ENCODE results near the gene SFTPB.
"Not testable (repeated sequence)": the region's sequence is repeated elsewhere in the genome, so short reads cannot be mapped to it uniquely, and the experiment has no call there.

The SFTPB gene

DNA sequence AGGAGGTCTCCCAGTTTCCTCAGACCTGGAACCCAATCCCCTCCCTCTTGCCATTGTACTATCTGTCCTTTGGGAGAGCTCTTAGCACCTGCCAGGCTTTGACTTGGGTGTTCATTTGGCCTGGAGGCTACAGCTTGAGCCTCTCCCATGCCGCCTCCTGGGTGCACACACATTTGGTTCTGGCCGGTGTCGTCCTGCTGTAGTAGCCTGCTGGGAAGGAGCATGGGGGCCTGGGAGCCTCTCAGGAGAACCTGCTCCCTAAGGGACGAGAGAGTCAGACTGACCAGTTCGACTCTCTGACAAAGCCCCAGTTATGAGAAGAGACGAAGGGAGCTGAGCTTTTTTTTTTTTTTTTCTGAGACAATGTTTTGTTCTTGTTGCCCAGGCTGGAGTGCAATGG is 7.4 kb upstream of the SFTPB start:
- DNase-seq, result no peak

GRCh38 chr2:85674417-85674816 is 6.4 kb upstream of the SFTPB start:
- DNase-seq, result no peak

DNA sequence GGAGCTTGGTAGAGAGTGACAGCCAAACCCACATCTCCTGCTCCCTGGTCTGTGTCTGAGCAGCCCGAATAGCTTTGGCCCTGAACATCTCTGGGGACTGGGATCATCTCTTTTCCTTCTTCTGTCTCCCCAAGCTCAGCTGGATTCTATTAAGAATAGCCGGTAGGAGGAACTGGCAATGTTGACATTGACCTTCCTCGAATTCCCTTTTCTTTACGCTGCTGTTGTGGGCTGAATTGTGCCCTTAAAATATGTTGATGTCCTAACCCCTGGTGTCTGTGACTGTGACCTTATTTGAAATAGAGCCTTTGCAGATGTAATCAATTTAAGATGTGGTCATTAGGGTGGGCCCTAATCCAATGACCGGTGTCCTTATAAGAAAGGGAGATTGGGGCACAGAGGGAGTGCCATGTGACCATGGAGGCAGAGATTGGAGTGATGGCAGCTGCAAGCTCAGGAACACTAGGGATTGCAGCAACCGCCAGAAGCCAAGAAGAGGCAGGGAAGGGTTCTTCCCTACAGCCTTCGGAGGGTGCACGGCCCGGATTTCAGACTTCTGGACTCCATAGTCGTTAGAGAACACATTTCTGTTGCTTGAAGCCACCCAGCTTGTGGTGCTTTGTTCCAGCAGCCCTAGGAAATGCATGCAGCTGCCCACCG is 5.8 kb upstream of the SFTPB start:
- DNase-seq, result no peak

DNA sequence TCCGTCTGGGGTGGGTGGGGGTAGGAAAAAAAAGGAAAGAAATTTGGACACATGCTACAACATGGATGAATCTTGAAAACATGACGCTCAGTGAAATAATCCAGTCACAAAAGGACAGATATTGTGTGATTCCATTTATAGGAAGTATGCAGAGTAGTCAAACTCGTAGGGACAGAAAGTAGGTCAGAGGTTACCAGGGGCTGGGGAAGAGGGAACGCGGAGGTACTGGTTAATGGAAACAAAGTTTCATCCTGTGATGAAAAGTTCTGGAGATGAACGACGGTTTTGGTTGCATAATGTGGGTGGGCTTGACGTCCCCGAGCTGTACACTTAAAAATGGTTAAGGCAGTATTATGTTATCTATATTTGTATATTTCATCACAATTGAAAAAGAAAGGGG is 4.5 kb upstream of the SFTPB start:
- DNase-seq, result no peak

GRCh38 chr2:85670416-85670815 is 2.4 kb upstream of the SFTPB start:
- not testable (repeated sequence) for DNase-seq

- DNase-seq, result no peak
These were observed 1.6 kb upstream of the SFTPB start for GRCh38 chr2:85669549-85669948.

DNA sequence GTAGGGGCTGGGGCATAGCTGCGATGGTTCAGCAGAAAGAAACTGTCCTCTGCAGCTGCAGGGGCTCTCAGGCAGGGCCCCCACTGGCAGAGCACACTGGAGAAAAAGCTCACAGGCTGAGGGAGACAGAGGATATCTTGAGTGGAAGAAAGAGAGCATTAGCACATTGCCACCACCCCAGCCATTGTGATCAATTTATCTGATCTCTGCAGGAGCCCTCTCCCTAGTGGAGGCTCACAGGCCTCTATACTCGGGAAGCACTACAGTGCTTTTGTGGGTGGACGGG is 801 bp upstream of the SFTPB start:
- DNase-seq, result no peak

DNA sequence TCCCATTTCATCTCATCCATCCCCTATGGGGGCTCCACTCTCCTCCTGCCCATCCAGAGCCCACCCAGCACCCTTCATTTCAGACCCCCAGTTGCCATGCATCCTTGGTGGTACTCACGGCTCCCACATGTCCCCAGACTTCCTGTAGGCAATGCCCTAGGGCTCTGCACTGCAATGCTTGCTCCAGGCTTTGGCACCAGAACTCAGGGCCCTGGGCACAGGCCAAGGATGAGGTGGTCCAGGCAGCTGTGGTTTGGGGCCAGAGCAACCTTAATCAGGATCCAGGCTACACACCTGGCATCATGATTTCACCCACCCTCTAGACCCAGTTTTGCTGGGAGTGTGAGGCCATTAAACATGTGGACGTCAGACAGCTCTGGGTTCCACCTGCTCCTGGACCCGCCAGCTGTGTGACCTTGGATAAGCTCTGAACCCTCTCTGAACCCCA is 414 bp downstream of the SFTPB start:
- no peak for DNase-seq

- no peak for DNase-seq
These were observed 1.3 kb downstream of the SFTPB start for GRCh38 chr2:85666435-85667316.

DNA sequence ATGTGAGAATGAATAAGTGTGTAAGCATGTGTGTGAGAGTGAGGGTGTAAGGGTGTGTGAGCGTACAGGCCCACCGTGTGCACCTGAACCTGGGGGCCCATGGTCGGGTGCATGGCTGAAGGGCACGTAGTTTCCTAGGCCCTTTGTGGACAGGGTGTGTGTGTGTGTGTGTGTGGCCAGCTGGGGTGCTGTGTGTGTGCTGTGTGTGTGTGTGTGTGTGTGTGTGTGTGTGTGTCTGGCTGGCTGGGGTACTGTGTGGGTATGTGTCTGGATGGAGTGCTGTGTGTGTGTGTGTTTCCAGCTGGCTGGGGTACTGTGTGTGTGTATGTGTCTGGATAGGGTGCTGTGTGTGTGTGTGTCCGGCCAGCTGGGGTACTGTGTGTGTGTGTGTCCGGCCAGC is 2.0 kb downstream of the SFTPB start:
- DNase-seq, result no peak

DNA sequence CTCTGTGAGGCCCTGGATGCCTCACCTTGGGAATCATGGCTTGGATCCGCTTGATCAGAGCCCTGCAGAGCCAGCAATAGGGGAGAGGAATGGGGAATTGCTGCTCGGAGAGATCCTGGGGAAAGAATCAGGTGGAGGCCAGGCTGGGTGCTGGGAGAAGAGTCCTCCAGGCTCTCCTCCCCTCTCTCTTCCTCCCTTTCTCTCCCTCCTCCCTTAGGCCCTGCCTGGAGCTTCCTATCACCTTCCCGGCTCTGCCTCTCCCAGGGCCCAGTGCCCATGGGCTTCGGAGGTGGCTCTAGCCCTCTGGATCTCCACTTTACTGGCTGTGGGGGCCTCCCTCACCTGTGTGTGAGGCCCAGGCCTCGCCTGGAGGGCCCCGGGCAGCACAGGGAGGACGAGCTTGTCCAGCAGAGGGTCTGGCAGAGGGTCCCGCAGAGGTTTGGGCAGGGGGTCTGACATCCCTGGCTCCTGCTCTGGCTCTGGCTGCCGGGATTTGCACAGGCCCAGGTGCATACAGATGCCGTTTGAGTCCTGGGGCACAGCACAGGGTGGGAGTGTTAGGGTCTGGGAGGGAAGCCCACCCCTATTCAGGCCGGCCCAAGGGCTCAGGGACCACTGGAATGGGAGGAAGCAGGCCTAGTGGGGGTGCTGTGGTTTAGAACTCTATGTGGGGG is 2.6 kb downstream of the SFTPB start:
- no peak for DNase-seq

DNA sequence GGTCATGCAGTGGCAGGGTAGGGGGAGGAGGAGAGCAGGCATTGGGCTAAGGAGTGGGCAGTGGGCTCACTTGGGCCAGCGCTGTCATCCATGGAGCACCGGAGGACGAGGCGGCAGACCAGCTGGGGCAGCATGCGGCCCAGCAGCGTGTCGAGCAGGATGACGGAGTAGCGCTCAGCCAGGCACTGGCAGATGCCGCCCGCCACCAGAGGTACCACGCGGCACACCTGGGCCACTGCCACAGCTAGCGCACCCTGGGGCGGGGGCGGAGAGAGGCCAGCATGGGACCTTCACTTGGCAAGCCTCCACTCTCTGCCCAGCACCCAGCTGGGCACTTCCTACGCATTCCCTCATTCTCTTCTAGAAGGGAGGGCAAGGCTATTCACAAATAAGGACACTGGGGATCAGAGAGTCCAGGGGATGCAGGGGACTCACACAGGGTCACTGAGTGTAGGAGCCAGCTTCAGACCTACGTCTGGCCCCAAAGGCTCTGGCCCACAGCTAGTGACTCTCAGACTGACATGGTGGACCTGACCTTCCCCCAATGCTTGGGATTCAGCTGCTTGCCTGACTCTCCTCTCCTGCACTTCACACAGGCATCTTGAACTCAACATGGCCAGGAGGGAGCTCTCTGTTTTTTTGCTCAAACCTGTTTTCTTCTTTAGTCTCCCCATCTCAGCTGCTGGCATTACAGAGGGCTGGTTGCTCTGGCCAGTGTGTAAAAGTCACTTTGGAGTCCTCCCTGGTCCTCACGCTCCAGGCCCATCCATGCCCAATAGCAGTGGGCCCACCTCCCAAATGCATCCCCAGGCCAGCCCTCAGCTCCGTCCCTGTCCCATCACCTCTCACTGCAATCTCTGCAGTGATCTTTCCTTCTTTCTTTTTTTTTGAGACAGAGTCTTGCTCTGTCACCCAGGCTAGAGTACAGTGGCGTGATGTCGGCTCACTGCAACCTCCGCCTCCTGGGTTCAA is 4.1 kb downstream of the SFTPB start:
- no peak for DNase-seq

- no peak for DNase-seq
These were observed 5.0 kb downstream of the SFTPB start for GRCh38 chr2:85662899-85663593.

DNA sequence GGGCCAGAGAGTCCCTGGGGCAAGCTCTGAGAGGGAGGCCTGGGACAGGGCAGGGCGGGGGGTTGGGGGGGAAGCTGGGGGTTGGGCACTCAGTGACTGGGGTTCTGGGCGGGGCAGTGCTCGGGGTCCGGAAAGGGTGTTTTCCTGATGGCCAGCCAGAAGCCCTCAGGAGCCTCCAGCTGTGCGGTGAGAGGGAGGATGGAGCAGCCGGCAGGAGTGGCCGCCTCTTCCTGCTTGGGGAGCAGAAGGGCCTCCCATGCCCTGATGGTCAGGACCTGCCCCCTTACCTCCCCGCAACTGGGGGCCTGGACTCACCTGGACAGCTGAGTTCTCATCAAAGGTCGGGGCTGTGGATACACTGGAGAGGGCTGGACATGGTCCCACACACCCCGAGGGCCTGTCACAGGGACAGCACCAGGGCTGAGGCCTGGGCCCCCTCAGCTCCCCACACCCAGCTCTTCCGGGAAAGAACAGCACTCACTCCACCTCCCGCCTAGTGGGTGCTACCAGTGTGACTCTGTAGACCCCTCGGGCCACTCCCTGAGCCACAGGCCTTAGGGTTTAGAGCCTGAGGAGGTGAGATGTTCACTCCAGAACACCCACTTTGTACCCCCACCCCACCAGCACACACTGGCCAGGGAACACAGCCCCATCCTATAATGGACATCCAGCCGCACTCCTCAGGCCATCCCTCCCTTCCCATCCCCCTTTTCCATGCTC is 6.7 kb downstream of the SFTPB start:
- DNase-seq, result no peak

GRCh38 chr2:85660725-85661124 is 7.3 kb downstream of the SFTPB start:
- DNase-seq, result no peak

DNA sequence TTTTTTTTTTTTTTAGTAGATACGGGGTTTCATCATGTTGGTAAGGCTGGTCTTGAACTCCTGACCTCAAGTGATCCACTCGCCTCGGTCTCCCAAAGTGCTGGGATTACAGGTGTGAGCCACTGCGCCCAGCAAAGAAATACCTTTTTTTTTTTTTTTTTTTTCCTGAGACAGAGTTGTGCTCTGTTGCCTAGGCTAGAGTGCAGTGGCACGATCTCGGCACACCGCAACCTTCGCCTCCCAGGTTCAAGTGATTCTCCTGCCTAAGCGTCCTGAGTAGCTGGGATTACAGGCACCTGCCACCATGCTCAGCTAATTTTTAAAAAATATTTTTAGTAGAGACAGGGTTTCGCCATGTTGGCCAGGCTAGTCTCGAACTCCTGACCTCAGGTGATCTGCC is 7.7 kb downstream of the SFTPB start:
- not testable (repeated sequence) for DNase-seq

- no peak for DNase-seq
These were observed 8.5 kb downstream of the SFTPB start for GRCh38 chr2:85659324-85659981.

- not testable (repeated sequence) for DNase-seq
These were observed 10.6 kb downstream of the SFTPB start for GRCh38 chr2:85657399-85657798.

DNA sequence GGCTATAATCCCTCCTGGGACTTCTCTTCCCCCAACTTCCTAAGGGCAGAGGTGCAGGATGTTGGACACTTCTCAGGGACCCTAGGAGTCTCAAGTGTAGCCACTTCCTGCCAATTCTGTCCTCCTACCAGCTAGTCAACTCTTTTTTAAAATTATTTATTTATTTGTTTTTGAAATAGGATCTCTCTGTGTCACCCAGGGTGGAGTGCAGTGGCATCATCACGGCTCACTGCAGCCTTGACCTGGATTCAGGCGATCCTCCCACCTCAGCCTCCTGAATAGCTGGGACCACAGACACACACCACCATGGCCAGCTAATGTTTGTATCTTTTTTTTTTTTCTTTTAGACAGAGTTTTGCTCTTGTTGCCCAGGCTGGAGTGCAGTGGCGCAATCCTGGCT is 11.5 kb downstream of the SFTPB start:
- DNase-seq, result no peak

DNA sequence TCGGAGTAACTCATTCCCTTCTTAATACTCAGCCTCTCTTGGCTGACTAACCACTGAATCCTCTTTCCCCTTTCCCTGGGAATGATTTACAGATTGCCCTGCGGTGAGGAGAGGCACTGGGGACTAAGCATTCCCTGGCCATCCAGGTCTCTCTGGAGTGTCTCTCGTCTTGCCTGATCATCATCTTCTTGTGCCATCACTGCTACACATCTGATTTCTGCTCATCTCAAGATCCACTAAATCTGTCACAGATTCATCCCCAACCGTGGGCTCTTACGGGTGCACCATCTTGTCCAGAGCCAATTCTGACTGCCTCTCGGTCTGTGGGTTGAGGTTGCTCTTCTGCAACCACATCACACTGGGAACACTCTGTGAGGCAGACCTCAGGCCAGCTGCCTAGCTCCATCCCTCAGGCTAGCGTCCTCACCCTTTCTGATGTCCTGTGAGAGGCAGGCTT is 12.0 kb downstream of the SFTPB start:
- DNase-seq, result no peak

DNA sequence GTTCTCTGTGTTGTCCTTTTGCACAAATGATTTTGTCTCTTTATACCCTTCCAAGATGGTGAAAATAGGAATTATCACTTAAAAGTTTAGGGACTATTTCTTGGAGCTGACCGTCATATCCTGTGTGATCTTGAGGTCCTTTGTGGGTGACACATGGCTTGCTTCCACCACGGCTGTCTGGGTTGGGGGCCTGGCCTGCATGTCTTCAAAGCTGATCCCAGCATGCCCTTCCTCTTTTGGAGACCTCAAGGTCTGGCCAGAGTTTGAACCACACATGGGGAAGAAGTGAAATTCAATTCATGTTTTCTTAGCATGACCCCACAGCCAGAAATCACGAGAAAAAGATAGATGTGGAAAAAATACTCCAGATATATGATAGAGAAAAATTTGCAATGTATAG is 14.0 kb downstream of the SFTPB start:
- no peak for DNase-seq
